ENCODE measurements around the gene PLCD3.

The PLCD3 gene

DNA sequence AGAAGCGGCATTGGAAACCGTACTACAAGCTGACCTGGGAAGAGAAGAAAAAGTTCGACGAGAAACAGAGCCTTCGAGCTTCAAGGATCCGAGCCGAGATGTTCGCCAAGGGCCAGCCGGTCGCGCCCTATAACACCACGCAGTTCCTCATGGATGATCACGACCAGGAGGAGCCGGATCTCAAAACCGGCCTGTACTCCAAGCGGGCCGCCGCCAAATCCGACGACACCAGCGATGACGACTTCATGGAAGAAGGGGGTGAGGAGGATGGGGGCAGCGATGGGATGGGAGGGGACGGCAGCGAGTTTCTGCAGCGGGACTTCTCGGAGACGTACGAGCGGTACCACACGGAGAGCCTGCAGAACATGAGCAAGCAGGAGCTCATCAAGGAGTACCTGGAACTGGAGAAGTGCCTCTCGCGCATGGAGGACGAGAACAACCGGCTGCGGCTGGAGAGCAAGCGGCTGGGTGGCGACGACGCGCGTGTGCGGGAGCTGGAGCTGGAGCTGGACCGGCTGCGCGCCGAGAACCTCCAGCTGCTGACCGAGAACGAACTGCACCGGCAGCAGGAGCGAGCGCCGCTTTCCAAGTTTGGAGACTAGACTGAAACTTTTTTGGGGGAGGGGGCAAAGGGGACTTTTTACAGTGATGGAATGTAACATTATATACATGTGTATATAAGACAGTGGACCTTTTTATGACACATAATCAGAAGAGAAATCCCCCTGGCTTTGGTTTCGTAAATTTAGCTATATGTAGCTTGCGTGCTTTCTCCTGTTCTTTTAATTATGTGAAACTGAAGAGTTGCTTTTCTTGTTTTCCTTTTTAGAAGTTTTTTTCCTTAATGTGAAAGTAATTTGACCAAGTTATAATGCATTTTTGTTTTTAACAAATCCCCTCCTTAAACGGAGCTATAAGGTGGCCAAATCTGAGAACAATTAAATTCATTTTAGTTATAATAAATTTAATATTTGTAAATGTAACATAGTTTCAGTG lies 17.7 kb upstream of the PLCD3 start:
- DNase-seq (ENCODE audit: low read depth in 4 of 4, low spot score in 1 of 4), result peak in 1 of 4 experiments; percentile 31

DNA sequence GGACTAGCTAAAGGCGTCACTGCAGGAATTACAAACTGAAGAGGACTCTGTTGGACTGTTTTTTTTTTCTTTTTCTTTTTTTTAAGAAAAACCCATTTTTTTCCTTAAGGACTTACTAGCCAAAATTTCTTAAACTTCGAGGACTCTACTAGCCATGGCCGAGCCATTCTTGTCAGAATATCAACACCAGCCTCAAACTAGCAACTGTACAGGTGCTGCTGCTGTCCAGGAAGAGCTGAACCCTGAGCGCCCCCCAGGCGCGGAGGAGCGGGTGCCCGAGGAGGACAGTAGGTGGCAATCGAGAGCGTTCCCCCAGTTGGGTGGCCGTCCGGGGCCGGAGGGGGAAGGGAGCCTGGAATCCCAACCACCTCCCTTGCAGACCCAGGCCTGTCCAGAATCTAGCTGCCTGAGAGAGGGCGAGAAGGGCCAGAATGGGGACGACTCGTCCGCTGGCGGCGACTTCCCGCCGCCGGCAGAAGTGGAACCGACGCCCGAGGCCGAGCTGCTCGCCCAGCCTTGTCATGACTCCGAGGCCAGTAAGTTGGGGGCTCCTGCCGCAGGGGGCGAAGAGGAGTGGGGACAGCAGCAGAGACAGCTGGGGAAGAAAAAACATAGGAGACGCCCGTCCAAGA lies 16.8 kb upstream of the PLCD3 start:
- peak in 2 of 4 experiments; percentile 58 to 63 for DNase-seq (ENCODE audit: low read depth in 4 of 4, low spot score in 1 of 4)

DNA sequence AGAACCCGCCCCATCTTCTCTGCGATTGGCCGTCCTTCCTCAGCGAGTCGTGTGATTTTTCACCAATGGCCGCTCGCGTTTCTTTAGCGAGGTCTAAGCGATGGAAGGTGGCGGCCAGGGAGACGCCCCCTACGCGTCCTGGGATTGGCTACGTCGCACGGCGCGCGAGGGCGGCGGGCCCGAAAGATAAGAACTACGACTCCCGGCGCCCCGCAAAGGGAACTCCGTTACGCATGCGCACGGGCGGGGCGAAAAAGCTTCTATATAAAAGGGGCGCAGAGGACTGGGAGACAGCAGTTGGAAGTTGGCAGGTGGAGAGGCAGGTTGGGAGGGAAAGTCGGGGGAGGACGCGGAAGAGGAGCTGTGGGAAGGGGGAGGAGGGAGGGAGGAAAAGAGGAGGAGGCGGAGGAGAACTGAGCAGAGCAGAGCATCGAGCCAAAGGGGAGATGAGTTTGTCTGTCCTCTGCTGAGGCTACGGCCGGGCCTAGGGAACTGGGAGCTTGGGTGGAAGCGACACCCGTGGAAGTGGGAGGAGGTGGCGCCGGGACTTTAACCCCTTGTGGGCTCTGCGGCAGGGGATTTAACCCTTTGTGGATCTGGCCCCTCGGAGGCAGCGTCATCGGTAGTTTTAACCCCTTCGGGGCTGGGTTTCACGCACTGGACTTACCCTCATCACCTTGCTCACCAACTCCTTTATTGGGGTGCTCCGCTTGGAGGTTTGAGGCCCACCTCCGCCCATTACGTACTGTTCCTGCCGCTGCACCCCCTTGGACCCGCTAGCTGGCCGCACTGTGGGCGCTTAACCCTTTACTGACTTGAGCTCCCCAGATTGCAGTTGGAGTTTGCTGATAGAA lies 16.1 kb upstream of the PLCD3 start, which contains the start of gene HEXIM1:
TSS of gene HEXIM1 (plus strand) at position 293 of the 854 bp plus-strand sequence. CDS start 716 bp downstream, outside the sequence.
- peak; percentile 94 to 98 (median 96) for DNase-seq (ENCODE audit: low read depth in 4 of 4, low spot score in 1 of 4)

DNA sequence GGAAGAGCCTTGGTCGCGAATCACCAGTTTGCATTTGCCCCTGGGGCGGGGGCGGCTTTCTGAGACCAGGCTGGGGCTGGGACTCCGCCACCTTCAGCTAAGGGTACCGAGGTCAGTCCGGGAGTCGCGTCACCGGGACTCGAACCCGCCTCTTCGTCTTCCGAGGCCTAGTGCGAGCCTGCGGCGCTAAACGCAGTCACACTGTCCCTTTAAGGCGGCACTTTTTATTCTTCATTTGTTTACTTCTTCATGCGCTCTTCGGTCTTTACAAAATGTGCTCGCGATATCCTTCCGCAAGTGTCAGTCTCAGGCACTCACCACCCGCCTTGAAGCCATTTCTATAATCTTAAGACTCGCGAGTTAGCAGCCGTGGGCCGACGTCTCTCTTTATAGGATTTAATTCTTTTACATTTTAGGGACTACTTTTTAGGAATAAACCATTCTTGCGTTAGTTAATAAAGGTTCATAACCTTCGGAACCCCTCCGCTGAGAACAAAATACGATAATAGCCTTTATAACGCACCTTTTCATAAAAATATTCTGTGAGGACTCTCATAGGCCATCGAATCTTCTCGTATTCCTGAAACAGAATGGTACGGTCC lies 15.4 kb upstream of the PLCD3 start:
- peak in 3 of 4 experiments; percentile 61 to 67 (median 61) for DNase-seq (ENCODE audit: low read depth in 4 of 4, low spot score in 1 of 4)

DNA sequence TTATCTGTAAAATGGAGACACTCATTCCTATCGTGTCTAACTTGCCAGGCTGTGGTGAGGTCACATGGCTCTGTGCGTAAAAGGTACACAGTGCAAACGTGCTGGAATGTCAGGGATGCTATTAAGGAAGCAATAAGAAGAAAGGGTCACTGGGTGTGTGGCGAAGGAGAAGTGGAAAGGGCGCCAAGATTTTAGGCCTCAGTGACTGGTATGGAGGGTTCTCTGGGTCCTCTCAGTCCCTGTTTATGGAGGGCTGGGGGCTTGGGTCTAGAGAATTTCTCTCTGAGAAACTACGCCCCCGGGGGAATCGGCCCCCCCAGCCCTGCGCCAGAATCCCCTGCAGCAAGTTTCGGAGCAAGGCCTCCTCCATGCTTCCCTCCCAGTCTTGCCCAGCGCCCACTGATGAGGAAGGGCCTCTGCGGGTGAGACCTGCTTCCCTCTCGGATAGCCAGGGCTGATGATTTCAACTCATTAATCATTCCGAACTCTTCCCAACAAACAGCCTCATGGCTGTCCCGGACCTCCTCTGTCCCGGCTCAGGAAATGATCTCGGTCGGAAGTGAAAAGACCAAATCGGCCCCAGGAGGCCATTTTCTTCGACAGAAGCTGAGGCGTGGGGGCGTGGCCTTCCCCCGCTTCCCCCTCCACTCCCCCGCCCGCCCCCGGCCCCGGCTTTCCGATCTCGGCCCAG lies 14.7 kb upstream of the PLCD3 start:
- DNase-seq (ENCODE audit: low read depth in 4 of 4, low spot score in 1 of 4), result no peak

DNA sequence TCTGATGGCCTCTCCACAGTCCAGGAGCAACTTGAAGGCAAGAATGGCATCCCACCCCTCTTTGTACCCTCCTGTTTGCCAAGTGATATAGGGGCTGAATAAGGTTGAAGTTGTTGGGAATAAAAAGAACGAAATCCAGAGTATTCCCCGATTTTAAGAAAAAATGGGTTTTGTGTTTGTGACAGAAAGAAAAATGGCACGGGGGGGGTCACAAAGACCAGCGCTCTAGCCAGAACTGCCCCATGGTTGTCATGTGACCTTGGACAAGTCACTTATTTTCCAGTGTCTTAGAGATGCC lies 14.2 kb upstream of the PLCD3 start:
- DNase-seq (ENCODE audit: low read depth in 4 of 4, low spot score in 1 of 4), result no peak

DNA sequence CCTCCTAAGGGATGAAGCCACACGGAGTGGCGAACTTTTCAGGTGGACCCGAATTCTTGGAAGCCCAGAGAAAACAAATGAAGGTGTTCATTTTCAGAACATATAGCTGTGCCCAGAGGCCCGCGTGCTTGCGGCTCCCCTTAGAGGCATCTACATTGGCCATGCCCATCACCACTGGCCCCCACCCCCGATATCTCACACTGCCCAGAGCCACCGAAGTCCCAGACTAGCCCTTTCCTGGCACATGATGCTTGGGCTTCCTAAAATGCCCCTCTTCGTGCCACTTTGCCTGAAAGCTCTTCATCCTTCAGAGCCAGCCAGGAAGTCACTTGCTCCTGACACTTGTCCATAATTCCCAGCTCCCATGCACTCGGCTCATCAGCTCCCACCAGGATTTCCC lies 13.9 kb upstream of the PLCD3 start:
- DNase-seq (ENCODE audit: low read depth in 4 of 4, low spot score in 1 of 4), result no peak

DNA sequence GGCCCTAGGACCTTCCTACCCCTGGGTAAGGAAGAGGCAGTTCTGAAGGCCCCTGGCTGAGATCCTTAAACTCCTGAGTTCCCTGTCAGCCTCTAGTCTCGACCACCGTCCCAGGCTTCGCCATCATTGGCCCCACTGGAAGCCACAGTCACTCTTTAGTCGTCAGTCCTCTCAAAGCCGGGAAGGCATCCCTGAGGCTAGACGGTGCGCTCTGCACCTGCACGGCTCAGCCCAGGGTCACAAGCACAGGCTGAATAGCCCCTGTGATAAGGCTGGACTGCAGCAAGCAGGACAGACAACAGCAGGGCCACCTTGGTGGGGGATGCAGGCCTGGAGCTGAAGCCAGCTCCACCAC lies 12.7 kb upstream of the PLCD3 start:
- DNase-seq (ENCODE audit: low read depth in 4 of 4, low spot score in 1 of 4), result no peak

DNA sequence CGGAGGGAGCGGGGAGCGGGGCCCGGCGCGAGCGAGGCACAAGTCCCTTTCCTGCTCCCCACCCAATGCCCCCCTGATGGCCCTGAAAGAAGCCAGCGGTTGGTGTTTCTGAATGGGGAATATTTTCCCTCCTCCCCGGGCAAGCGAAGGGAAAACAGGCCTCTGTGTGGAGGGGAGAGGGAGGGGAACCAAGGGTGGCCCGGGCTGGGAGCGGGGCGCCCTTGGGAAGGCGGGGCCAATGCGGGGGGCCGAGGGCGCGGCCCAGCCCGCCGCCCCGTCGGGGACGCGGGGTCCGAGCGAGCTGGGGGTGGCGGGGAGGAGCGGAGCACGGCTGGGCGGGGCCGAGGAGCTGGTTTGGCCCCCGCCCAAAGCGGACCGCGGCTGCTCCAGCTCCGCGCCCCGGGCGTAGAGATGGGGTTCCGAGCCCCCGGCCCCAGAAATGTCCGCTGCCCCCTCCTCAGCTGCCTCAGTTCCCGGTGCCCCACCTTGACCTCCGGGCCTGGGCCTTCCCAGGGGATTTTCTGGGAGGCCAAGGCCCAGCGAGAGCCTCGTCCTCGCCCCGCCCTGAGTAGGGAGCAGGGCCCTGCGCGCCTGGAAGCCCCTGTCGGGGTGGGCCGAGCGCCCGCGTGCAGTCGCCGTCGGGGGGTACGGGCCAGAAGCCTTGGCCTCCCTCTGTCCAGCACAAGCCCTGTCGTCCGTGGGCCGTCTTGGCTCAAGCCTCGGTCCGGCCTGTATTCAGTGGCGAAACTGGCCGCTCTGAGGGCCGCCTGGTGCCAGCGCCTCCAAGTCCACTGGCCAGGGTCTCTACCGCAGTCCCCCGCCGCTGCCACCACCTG lies 12.1 kb upstream of the PLCD3 start:
- DNase-seq (ENCODE audit: low read depth in 4 of 4, low spot score in 1 of 4), result no peak

DNA sequence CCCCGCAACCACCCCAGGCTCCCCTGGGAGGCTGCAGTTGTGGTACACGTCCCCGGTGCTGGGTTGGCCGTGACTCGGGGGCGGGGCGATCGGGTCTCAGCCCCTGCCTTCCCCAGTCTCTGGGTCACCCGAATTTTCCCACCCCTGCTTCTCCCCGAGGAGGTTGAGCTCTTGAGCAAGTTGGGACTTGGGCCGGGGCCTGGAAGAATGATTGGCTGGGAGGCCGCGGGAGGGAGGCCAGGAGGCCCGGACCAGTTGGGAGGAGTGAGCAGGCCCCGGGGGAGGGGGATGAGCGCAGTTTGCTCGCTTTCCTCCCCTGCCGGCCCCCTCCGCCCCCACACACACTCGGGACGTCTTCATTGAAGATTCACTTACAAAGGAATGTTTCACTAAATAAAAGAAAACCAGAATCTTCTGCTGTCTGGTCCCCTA lies 11.5 kb upstream of the PLCD3 start:
- no peak for DNase-seq (ENCODE audit: low read depth in 4 of 4, low spot score in 1 of 4)

DNA sequence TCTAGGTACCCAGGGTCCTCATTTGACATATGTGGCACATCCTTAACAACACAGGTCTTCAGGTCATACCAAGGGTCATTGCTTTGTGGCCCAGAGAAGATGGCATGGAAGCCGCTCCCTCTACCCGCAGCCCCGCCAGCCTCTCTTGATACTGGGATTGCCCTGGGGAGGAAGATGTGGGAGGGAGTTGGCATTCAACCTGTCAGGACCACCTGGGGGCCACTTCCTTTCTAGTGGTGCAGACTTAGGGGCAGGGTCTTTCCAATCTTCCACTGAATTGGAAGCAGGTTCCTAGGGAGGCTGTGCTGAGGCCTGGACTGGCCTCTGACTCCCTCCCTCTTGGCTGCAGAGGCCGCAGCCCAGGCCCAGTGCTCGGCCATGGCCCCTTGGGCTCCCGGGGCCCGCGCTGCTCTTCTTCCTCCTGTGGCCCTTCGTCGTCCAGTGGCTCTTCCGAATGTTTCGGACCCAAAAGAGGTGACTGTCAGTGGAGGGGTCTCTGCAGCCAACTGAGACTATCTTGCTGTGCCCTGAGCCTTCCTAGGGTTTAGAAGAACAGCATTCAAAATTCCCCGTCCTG lies 10.9 kb upstream of the PLCD3 start:
- no peak for DNase-seq (ENCODE audit: low read depth in 4 of 4, low spot score in 1 of 4)

DNA sequence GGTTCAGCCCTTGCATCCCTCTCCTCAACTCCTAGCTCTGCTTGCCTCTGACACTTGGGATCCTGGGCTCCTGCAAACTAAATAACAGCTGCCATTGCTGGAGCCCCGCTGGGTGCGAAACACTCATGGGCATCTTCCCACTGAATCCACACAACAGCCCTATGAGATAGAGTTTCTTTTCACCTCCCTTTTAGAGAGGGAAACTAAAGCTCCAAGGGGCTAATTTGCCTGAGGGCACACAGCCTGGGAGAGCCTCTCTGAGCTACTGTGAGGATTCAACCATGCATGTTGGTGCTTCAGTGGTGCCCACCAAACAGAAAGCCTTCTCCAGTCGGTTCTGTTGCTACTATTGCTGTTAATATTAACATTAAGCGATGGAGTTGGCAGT lies 7.2 kb upstream of the PLCD3 start:
- DNase-seq (ENCODE audit: low read depth in 4 of 4, low spot score in 1 of 4), result no peak

DNA sequence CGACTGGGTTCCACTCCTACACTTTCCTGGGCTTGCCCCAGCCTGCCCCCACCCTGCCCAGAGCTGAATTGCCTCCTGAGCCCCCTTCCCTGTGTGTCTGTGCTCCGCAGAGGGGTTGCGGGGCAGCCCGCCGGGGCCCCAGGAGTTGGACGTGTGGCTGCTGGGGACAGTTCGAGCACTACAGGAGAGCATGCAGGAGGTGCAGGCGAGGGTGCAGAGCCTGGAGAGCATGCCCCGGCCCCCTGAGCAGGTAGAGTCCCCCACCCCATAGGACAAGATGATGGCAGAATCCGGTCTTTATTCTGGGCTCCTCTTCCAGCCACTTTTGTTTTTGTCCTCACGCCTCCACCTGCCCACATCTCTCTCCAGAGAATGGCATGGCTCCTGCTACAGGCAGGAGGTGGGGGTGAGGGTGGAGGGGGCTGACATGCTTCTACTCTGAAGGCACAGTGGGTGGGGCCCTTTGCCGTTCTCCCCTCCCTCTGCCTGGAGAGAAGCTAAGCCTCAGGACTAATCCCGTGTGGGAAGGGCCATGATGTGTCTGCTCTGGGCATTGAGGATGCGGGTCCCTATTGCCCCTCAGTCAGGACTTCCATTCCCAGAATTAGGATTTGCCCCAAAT lies 6.7 kb upstream of the PLCD3 start:
- no peak for DNase-seq (ENCODE audit: low read depth in 4 of 4, low spot score in 1 of 4)

DNA sequence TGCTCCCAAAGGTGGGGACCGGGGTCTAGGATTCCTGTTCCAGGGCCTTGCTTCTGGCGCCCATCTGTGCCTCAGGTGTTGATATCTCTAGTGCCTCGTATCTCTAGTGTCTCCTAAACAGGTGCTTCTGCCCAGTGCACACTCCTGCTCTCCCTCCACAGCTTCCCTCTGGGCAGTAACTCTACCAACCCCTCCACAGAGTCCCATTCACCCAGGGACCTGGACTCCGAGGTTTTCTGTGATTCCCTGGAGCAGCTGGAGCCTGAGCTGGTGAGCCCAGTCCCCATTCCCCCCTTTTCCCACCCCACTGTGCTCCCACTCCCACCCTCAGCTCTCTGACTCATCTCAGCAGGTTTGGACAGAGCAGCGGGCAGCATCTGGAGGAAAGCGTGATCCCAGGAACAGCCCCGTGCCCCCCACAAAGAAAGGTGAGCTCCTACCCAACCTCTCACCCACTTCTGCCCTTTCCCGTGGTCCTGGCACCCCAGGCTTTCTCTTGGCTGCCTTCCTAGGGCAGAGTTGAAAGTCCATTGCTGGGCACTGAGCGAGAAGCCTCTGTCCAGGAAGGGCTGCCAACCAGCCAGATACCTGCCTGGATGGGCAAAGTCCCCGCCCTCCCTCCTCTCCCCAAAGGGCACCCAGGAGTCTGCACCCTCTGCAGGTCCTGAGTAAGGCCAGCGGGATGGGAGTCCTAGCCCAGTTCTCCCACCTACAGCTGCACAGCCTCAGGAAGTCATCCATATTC lies 5.4 kb upstream of the PLCD3 start:
- DNase-seq (ENCODE audit: low read depth in 4 of 4, low spot score in 1 of 4), result no peak

DNA sequence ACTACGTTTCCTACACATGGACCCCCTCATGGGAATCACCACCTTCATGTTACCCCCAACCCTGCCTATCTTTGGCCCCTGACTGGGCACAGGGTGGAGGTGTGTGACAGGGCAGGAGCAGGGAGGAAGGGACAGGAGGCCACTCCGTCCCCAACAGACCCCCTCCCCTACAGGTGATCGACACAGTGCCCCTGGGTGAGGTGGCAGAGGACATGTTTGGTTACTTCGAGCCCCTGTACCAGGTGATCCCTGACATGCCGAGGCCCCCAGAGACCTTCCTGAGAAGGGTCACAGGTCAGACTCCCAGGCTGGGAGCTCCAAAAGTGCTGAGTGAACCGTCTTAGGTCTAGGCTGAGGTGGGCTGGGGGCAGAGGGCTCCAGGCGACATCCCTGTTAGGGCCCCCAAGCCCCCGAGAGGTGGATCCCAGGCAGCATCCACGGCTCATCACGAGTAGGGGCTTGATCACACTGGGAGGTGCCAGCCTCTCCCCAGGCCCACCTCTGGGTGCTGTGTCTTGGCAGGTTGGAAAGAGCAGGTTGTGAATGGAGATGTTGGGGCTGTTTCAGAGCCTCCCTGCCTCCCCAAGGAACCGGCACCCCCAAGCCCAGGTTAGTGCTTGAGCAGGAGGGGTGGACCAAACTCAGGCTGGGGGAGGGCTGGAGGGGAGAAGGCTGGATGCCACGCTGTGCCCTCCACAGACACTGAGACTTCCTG lies 4.7 kb upstream of the PLCD3 start:
- DNase-seq (ENCODE audit: low read depth in 4 of 4, low spot score in 1 of 4), result no peak

DNA sequence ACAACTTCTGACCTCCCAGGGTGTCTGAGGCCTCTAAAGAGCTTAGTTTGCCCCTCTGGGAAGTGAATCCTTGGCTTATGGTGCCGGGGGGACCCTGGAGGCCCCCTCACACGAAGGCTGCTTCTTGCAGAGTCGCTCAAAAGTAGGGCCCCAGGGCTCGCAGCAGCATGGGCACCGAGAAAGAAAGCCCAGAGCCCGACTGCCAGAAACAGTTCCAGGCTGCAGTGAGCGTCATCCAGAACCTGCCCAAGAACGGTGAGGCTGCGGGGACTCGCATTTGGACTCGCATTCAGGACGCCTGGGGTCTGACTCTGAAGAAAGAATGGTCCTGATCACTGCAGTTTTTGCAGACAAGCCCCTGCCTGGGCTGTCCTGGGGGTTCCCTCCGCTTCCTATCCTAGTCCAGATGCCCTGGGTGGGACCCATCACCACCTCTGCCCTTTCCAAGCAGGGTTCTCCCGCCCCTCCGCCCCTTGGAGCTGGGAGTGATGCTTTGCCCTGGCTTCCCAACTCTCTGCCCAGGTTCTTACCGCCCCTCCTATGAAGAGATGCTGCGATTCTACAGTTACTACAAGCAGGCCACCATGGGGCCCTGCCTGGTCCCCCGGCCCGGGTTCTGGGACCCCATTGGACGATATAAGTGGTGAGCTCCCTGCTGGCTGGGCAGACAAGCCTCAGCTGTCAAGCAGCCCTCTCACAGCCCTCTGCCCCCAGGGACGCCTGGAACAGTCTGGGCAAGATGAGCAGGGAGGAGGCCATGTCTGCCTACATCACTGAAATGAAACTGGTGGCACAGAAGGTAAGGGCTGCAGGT lies 3.9 kb upstream of the PLCD3 start:
- DNase-seq (ENCODE audit: low read depth in 4 of 4, low spot score in 1 of 4), result no peak
